Stimulated activated CD8-positive, alpha-beta memory T cell treated with anti-CD3 and anti-CD28 coated beads, Interleukin-7, amount 100 ng/mL, for 48 hours (primary cell): Measurements from ENCODE around the gene NRP1.

ENCODE experiments used
- DNase-seq, 2 donors: peaks; one replicate each; pipeline ENCODE4 v3.0.0-alpha.2; 2020; ENCODE audit warnings: low read depth in 1 of 2; ENCODE audit errors: extremely low read depth in 1 of 2

The NRP1 gene

GRCh38 chr10:33267708-33268107 is 66.8 kb downstream of the NRP1 start:
- no peak for DNase-seq

- peak; percentile 16 to 62 for DNase-seq
Observed at GRCh38 chr10:33265621-33266020, 68.8 kb downstream of the NRP1 start.

GRCh38 chr10:33263453-33263852 is 71.0 kb downstream of the NRP1 start:
- no peak for DNase-seq

- no peak for DNase-seq
Observed at GRCh38 chr10:33262871-33263270, 71.6 kb downstream of the NRP1 start.

- no peak for DNase-seq
Observed at GRCh38 chr10:33260403-33261149, 73.9 kb downstream of the NRP1 start.

GRCh38 chr10:33258967-33259366 is 75.5 kb downstream of the NRP1 start:
- DNase-seq = no peak

GRCh38 chr10:33257439-33258080 is 76.9 kb downstream of the NRP1 start:
- DNase-seq = no peak

- no peak for DNase-seq
Observed at GRCh38 chr10:33256458-33256857, 78.0 kb downstream of the NRP1 start.

GRCh38 chr10:33254556-33255160 is 79.8 kb downstream of the NRP1 start:
- DNase-seq = no peak

GRCh38 chr10:33253411-33253810 is 81.1 kb downstream of the NRP1 start:
- DNase-seq = no peak

- no peak for DNase-seq
Observed at GRCh38 chr10:33252794-33253203, 81.7 kb downstream of the NRP1 start.

- DNase-seq = no peak
Observed at GRCh38 chr10:33252324-33252723, 82.1 kb downstream of the NRP1 start.

- no peak for DNase-seq
Observed at GRCh38 chr10:33249659-33250345, 84.7 kb downstream of the NRP1 start.

GRCh38 chr10:33249137-33249536 is 85.3 kb downstream of the NRP1 start:
- no peak for DNase-seq

- DNase-seq = no peak
Observed at GRCh38 chr10:33248638-33249037, 85.8 kb downstream of the NRP1 start.

- DNase-seq = no peak
Observed at GRCh38 chr10:33247221-33247922, 87.1 kb downstream of the NRP1 start.

GRCh38 chr10:33245343-33245742 is 89.1 kb downstream of the NRP1 start:
- DNase-seq = no peak

GRCh38 chr10:33244354-33244967 is 90.0 kb downstream of the NRP1 start:
- no peak for DNase-seq

GRCh38 chr10:33243703-33244102 is 90.8 kb downstream of the NRP1 start:
- no peak for DNase-seq

GRCh38 chr10:33242931-33243330 is 91.5 kb downstream of the NRP1 start:
- no peak for DNase-seq

- DNase-seq = no peak
Observed at GRCh38 chr10:33241351-33241750, 93.1 kb downstream of the NRP1 start.
